DMS153 (cell line): ENCODE measurements around the gene GRWD1.
"Not testable (repeated sequence)": the region's sequence is repeated elsewhere in the genome, so short reads cannot be mapped to it uniquely, and the experiment has no call there.

Source experiments
- DNase-seq: peaks from one replicate; lab custom pipeline; 2025; lab: John Stamatoyannopoulos, UW

The GRWD1 gene

GRCh38 chr19:48480183-48480557 is 34.4 kb downstream of the GRWD1 start:
- no peak for DNase-seq

- DNase-seq = no peak
Observed at GRCh38 chr19:48480558-48481500, 35.0 kb downstream of the GRWD1 start.

GRCh38 chr19:48481846-48482639 is 36.3 kb downstream of the GRWD1 start:
- no peak for DNase-seq

- DNase-seq = no peak
Observed at GRCh38 chr19:48483301-48483700, 37.5 kb downstream of the GRWD1 start.

- no peak for DNase-seq
Observed at GRCh38 chr19:48484247-48484893, 38.6 kb downstream of the GRWD1 start.

GRCh38 chr19:48484931-48485612 is 39.3 kb downstream of the GRWD1 start:
- DNase-seq = no peak

- not testable (repeated sequence) for DNase-seq
Observed at GRCh38 chr19:48486706-48487105, 40.9 kb downstream of the GRWD1 start.

GRCh38 chr19:48487544-48487943 is 41.8 kb downstream of the GRWD1 start:
- DNase-seq = no peak

GRCh38 chr19:48487948-48488347 is 42.2 kb downstream of the GRWD1 start:
- DNase-seq = no peak

GRCh38 chr19:48488478-48488877 is 42.7 kb downstream of the GRWD1 start:
- DNase-seq = not testable (repeated sequence)

- DNase-seq = peak; percentile 31
Observed at GRCh38 chr19:48489608-48490216, 43.9 kb downstream of the GRWD1 start.

- peak; percentile 49 for DNase-seq
Observed at GRCh38 chr19:48490981-48491792, 45.4 kb downstream of the GRWD1 start.

GRCh38 chr19:48491793-48492123 is 46.0 kb downstream of the GRWD1 start:
- no peak for DNase-seq

GRCh38 chr19:48492925-48493717 is 47.3 kb downstream of the GRWD1 start:
- DNase-seq = peak; percentile 99

GRCh38 chr19:48493718-48494401 is 48.1 kb downstream of the GRWD1 start:
- no peak for DNase-seq

- DNase-seq = no peak
Observed at GRCh38 chr19:48495396-48495795, 49.6 kb downstream of the GRWD1 start.

- no peak for DNase-seq
Observed at GRCh38 chr19:48496959-48497727, 51.4 kb downstream of the GRWD1 start.
